ENCODE results near the gene BCKDK.

- TF ChIP-seq CTCF (IDR thresholded peaks at IDR 0.05; ENCODE audit: insufficient read depth, low read depth, low read length) (no peak), EZH2 (IDR thresholded peaks at IDR 0.05; ENCODE audit: insufficient read depth, low read length) (no peak)
Observed at GRCh38 chr16:31148896-31149295, 40.7 kb downstream of the BCKDK start.

Measured in astrocyte (in vitro differentiated cells and primary cell).